GM23248 (cell line): ENCODE measurements around the gene TAS1R2. TPM values are rescaled to one million over a fixed set of nuclear protein-coding genes. Genes with fewer than 3 reads are reported as not detected.

Experiments
- DNase-seq: peaks from one replicate; pipeline ENCODE4 v3.0.0-alpha.2; 2015
- H2AFZ ChIP-seq: fragments of 200-600 bp; sonication (generic); 2 replicates; pipeline ENCODE4 v1.6.1; 2016; ENCODE audit warnings: antibody characterized with exemption
- H3F3A ChIP-seq: fragments of 200-600 bp; sonication (generic); 2 replicates; pipeline ENCODE4 v1.6.1; 2016; ENCODE audit warnings: mild to moderate bottlenecking, antibody characterized with exemption, mixed run types; ENCODE audit not compliant: insufficient read depth
- H3K27ac ChIP-seq: fragments of 200-600 bp; sonication (generic); 2 replicates; pipeline ENCODE4 v1.5.1; 2016; ENCODE audit warnings: mild to moderate bottlenecking
- H3K27me3 ChIP-seq: fragments of 200-600 bp; sonication (generic); replicated peaks from 2 replicates; pipeline ENCODE4 v1.6.1; 2016; ENCODE audit warnings: mild to moderate bottlenecking; ENCODE audit not compliant: insufficient read depth
- H3K36me3 ChIP-seq: fragments of 200-600 bp; sonication (generic); 2 replicates; pipeline ENCODE4 v1.6.1; 2016; ENCODE audit warnings: low read depth, mild to moderate bottlenecking
- H3K4me1 ChIP-seq: fragments of 200-600 bp; sonication (generic); 2 replicates; pipeline ENCODE4 v1.6.1; 2016; ENCODE audit warnings: mild to moderate bottlenecking; ENCODE audit not compliant: insufficient read depth
- H3K4me2 ChIP-seq: fragments of 200-600 bp; sonication (generic); one replicate; pipeline ENCODE4 v1.6.1; 2016; ENCODE audit warnings: mild to moderate bottlenecking; ENCODE audit not compliant: unreplicated experiment
- H3K4me3 ChIP-seq: fragments of 200-600 bp; sonication (generic); 2 replicates; pipeline ENCODE4 v1.5.1; 2016; ENCODE audit warnings: mild to moderate bottlenecking
- H3K79me2 ChIP-seq: fragments of 200-600 bp; sonication (generic); 2 replicates; pipeline ENCODE4 v1.6.1; 2016; ENCODE audit warnings: mild to moderate bottlenecking; ENCODE audit not compliant: insufficient read depth
- H3K9ac ChIP-seq: fragments of 200-600 bp; sonication (generic); 2 replicates; pipeline ENCODE4 v1.6.1; 2016; ENCODE audit warnings: mild to moderate bottlenecking
- H3K9me2 ChIP-seq: fragments of 200-600 bp; sonication (generic); 2 replicates; pipeline ENCODE4 v1.6.1; 2016; ENCODE audit warnings: mixed run types, mild to moderate bottlenecking, moderate library complexity; ENCODE audit not compliant: insufficient read depth
- H3K9me3 ChIP-seq: fragments of 200-600 bp; sonication (generic); one replicate; pipeline ENCODE4 v1.6.1; 2017; ENCODE audit warnings: low read depth
- H4K20me1 ChIP-seq: fragments of 200-600 bp; sonication (generic); 2 replicates; pipeline ENCODE4 v1.6.0; 2016; ENCODE audit not compliant: insufficient read depth
- EZH2 ChIP-seq: fragments of 200-600 bp; sonication (generic); IDR thresholded peaks from 2 replicates; pipeline ENCODE4 v1.6.1; 2018; ENCODE audit warnings: antibody characterized with exemption, mild to moderate bottlenecking; ENCODE audit not compliant: insufficient read depth, poor library complexity, severe bottlenecking
- EZH2phosphoT487 ChIP-seq: fragments of 200-600 bp; sonication (generic); IDR thresholded peaks from 2 replicates; pipeline ENCODE4 v1.6.1; 2018; ENCODE audit warnings: antibody characterized with exemption, moderate library complexity, mild to moderate bottlenecking, low read depth; ENCODE audit not compliant: insufficient read depth
- WGBS, 2 experiments: methylation state at CpG; one replicate each; pipeline ENCODE4 v1.1.6; 2015 to 2017; ENCODE audit warnings: low lambda C conversion rate in 2 of 2, low coverage in 1 of 2; ENCODE audit errors: missing lambda C conversion rate in 2 of 2; 5-methylcytosine and 5-hydroxymethylcytosine counted together
- in situ Hi-C: fragments of 300-500 bp; cut with MboI; formaldehyde crosslinking; loops from 2 replicates; pipeline ENCODE4 v1.15.0; 2020
- polyA plus RNA-seq: library from polyadenylated mRNA; unstranded; fragments of >200 nt; fragmentation: Nextera tagmentation; extraction: Ambion mirVana; gene quantifications from 2 replicates; pipeline ENCODE4 v1.2.1, GENCODE V29; 2016
- total RNA-seq: library from RNA; depleted of rRNA; stranded (reverse); fragments of >200 nt; shearing (Covaris generic); gene quantifications from 2 replicates; pipeline ENCODE4 v1.2.3, GENCODE V29; 2014

The TAS1R2 gene
- total and polyA plus RNA-seq, 2 experiments from 2014 or later = not detected

DNA sequence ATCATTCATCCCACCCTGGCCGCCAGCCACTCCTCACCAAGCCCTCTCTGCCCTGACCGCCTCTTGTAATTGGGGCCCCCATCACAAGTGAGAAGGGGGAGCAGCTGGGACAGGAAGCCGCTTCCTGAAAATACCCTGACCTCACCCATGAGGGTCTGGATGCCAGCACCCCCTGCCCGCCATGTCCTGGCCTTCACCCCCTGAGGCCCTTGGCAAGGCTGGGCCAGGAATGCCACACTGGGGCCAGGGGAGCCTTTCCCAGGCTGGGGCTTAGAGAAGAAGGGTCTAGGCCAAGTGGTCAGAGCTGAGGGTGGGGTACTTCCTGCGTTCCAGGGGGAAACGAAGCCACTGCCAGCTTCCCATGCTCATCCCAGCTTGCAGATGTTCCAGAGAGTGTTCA lies 60.5 kb downstream of the TAS1R2 start:
- Histone ChIP-seq H3K9me2 (no peaks in the 10 kb centered on the region), H3K27ac (no peak overlapping the region), H3K9me3 (no peaks in the 10 kb centered on the region), H3K27me3 (peaks cover 1% of the 10 kb centered on the region; the same call in 1 of the 2 replicates), H2AFZ (no peak overlapping the region), H3K79me2 (no peaks in the 10 kb centered on the region), H3K4me1 (no peaks in the 10 kb centered on the region), H3K9ac (no peak overlapping the region), H3F3A (no peaks in the 10 kb centered on the region), H4K20me1 (no peaks in the 10 kb centered on the region), H3K36me3 (no peaks in the 10 kb centered on the region), H3K4me3 (no peak overlapping the region), H3K4me2 (no peak overlapping the region)
- no peak for DNase-seq
- in situ Hi-C loops = no loop called here
- 36 to 37% methylated on average over 6 of the region's 6 CpGs for WGBS, 2 experiments
- TF ChIP-seq EZH2phosphoT487 (no peak), EZH2 (no peak)

DNA sequence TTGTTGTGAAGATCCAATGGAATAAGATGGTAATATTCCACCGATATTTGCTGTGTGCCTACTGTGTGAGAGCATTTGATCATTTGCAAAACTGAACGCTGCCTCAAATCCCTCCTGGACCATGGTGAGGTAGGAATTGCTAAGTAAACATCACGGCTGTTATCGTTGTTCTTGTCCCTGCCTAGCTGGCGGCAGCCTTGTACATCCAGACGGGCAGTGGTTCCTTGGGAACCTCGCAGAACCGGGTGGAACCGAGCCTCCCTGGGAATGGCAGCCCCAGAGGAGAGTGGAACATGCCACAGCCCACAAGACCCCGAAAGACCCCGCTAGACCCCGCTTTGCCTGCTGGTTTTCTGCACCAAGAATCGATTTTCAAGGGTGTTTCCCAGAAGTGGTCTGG lies 60.9 kb downstream of the TAS1R2 start:
- no peak overlapping the region for H3K4me3 ChIP-seq
- H4K20me1 ChIP-seq = no peaks in the 10 kb centered on the region
- H3K79me2 ChIP-seq = no peaks in the 10 kb centered on the region
- 50 to 52% methylated on average over 13 of the region's 13 CpGs for WGBS, 2 experiments
- in situ Hi-C loops = no loop called here
- no peak overlapping the region for H3K9ac ChIP-seq
- no peak for DNase-seq
- H3K4me2 ChIP-seq = no peak overlapping the region
- H3K27ac ChIP-seq = no peak overlapping the region
- no peaks in the 10 kb centered on the region for H3K4me1 ChIP-seq
- H2AFZ ChIP-seq = no peak overlapping the region
- H3F3A ChIP-seq = no peaks in the 10 kb centered on the region
- H3K9me2 ChIP-seq = no peaks in the 10 kb centered on the region
- H3K9me3 ChIP-seq = no peaks in the 10 kb centered on the region
- no peaks in the 10 kb centered on the region for H3K36me3 ChIP-seq
- no peak for TF ChIP-seq EZH2phosphoT487
- no peak for TF ChIP-seq EZH2
- H3K27me3 ChIP-seq = peaks cover 5% of the 10 kb centered on the region; the same call in 1 of the 2 replicates

DNA sequence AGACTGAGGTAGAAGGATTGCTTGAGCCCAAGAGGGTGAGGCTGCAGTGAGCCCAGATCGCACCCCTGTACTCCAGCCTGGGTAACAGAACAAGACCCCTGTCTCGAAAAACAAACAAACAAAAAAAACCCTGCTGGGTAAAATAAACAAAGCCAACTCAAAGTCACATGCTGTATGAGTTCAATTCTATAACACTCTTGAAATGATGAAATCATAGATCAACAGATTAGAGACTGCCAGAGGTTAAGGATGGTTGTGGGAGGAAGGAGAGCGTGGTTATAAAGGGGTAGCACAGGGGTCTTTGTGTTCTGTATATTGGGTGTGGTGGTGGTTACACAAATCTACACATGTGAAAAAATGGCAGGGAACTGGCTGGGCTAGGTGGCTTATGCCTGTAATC lies 62.5 kb downstream of the TAS1R2 start:
- H3K36me3 ChIP-seq = no peaks in the 10 kb centered on the region

DNA sequence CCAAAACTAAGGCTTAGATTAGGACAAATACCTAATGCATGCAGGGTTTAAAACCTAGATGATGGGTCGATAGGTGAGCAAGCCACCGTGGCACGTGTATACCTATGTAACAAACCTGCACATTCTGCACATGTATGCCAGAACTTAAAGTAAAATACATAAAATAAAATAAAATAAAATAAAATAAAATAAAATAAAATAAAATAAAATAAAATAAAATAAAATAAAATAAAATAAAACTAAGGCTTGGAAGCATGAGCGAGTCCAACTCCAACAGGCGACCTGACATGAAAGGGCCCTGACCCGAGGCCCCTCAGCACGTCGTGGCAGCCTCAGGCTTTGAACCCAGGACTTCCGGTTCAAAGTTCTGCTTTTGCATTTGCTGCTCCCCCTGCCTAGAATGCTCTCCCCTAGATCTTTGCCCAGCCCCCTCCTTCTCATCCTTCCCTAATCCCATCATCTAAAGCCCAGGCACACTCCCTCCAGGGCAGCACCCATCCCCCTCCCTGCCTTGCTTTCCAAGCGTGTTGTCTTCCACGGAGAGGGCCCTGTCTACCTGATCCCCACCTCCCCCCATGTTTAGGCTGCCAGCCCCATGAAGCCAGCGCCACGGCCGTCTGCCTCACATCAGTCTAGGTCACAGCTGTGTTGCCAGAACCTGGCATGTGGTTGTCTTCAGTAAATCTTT lies 64.3 kb downstream of the TAS1R2 start:
- Histone ChIP-seq H3F3A (no peaks in the 10 kb centered on the region), H3K36me3 (no peaks in the 10 kb centered on the region), H3K9me2 (no peaks in the 10 kb centered on the region), H4K20me1 (no peaks in the 10 kb centered on the region), H3K27me3 (peaks cover 8% of the 10 kb centered on the region; the same call in 1 of the 2 replicates), H3K9me3 (no peaks in the 10 kb centered on the region), H3K27ac (no peak overlapping the region), H3K4me1 (no peaks in the 10 kb centered on the region), H3K79me2 (no peaks in the 10 kb centered on the region), H3K9ac (no peak overlapping the region), H3K4me3 (no peak overlapping the region), H2AFZ (no peak overlapping the region), H3K4me2 (no peak overlapping the region)
- no peak for DNase-seq
- TF ChIP-seq EZH2phosphoT487 = no peak
- TF ChIP-seq EZH2 = no peak
- in situ Hi-C loops = no loop called here
- WGBS, 2 experiments = 52% methylated on average over 14 of the region's 14 CpGs

More for the DNA sequence above, 62.5 kb downstream of the TAS1R2 start:
- in situ Hi-C loops = no loop called here
- H3K27me3 ChIP-seq = peaks cover 6% of the 10 kb centered on the region; the same call in 1 of the 2 replicates
- H3K4me2 ChIP-seq = no peak overlapping the region
- H3K9ac ChIP-seq = no peak overlapping the region
- no peak overlapping the region for H3K4me3 ChIP-seq
- H3F3A ChIP-seq = no peaks in the 10 kb centered on the region
- TF ChIP-seq EZH2phosphoT487 = no peak
- H2AFZ ChIP-seq = no peak overlapping the region
- H3K4me1 ChIP-seq = no peaks in the 10 kb centered on the region
- no peak overlapping the region for H3K27ac ChIP-seq
- H3K79me2 ChIP-seq = no peaks in the 10 kb centered on the region
- DNase-seq = no peak
- WGBS, 2 experiments = 60 to 72% methylated on average over 3 of the region's 3 CpGs
- no peaks in the 10 kb centered on the region for H3K9me2 ChIP-seq
- no peaks in the 10 kb centered on the region for H4K20me1 ChIP-seq
- H3K9me3 ChIP-seq = no peaks in the 10 kb centered on the region
